Left ventricle myocardium inferior (tissue), 1 donor: ENCODE measurements around the gene PKD2L1. TPM values are rescaled to one million over a fixed set of nuclear protein-coding genes. Genes with fewer than 3 reads are reported as not detected.

Experiments
- DNase-seq: peaks from one replicate; pipeline ENCODE4 v3.0.0-alpha.2; 2020
- H3K27ac ChIP-seq: fragments of 200-600 bp; replicated peaks from 2 replicates; pipeline ENCODE4 v1.8.0; 2021
- H3K27me3 ChIP-seq: fragments of 200-600 bp; 2 replicates; pipeline ENCODE4 v1.8.0; 2021; ENCODE audit warnings: low read depth
- H3K36me3 ChIP-seq: fragments of 200-600 bp; 2 replicates; pipeline ENCODE4 v1.8.0; 2021
- H3K4me1 ChIP-seq: fragments of 200-600 bp; 2 replicates; pipeline ENCODE4 v1.8.0; 2021
- H3K4me3 ChIP-seq: fragments of 200-600 bp; 2 replicates; pipeline ENCODE4 v1.8.0; 2021; ENCODE audit warnings: mild to moderate bottlenecking, moderate library complexity
- H3K9me3 ChIP-seq: fragments of 200-600 bp; replicated peaks from 2 replicates; pipeline ENCODE4 v1.8.0; 2021
- intact Hi-C: fragments of 100-400 bp; cut with micrococcal nuclease; formaldehyde crosslinking; loops from one replicate; pipeline ENCODE4 v1.11.0; 2022
- total RNA-seq: library from RNA; stranded (reverse); fragmentation: NEBNext Ultra II Directional; extraction: Animal tissue kit (Norgen Biotek cat#: 25700); gene quantifications from one replicate; pipeline ENCODE4 v1.2.1, GENCODE V29; 2021
- TF ChIP-seq, protein P1 (sequence below): fragments of 200-600 bp; IDR thresholded peaks from 2 replicates; pipeline ENCODE4 v1.8.0; 2021; ENCODE audit warnings: antibody characterized with exemption, mild to moderate bottlenecking, borderline replicate concordance
- donor health status: DM: no; HTN: yes; CAD: no; lungs with severe emphysema.

The PKD2L1 gene
- total RNA-seq, 1 donor from 2014 or later: not detected

DNA sequence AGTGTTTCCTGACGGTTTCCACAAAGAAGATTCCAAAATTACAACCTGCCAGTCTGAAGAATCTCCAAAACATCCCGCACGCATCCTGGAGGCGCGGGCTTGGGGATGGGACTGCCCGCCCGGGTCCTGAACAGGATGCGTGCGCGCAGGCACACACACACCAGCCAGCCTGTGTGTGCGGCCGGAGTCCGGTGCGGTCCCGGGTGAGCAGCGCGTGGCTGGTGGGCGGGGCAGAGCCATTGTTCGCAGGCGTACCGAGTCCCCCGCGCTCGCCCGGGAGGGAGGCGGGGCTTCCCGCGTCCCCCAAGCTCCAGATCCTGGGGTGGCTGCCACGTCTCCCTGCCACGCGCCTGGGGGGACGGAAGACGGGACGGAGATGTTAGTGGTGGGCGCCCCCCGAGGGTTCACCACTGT is 16.3 kb upstream of the PKD2L1 start:
- Histone ChIP-seq H3K27ac (no peak overlapping the region), H3K4me1 (peaks cover 22% of the 10 kb centered on the region), H3K9me3 (no peaks in the 10 kb centered on the region), H3K27me3 (peaks cover 60% of the 10 kb centered on the region), H3K4me3 (peak overlapping the region; percentile 69), H3K36me3 (no peaks in the 10 kb centered on the region)
- TF ChIP-seq, protein P1, sequence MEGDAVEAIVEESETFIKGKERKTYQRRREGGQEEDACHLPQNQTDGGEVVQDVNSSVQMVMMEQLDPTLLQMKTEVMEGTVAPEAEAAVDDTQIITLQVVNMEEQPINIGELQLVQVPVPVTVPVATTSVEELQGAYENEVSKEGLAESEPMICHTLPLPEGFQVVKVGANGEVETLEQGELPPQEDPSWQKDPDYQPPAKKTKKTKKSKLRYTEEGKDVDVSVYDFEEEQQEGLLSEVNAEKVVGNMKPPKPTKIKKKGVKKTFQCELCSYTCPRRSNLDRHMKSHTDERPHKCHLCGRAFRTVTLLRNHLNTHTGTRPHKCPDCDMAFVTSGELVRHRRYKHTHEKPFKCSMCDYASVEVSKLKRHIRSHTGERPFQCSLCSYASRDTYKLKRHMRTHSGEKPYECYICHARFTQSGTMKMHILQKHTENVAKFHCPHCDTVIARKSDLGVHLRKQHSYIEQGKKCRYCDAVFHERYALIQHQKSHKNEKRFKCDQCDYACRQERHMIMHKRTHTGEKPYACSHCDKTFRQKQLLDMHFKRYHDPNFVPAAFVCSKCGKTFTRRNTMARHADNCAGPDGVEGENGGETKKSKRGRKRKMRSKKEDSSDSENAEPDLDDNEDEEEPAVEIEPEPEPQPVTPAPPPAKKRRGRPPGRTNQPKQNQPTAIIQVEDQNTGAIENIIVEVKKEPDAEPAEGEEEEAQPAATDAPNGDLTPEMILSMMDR: no peak
- intact Hi-C loops: no loop called here
- peak; percentile 42 for DNase-seq

DNA sequence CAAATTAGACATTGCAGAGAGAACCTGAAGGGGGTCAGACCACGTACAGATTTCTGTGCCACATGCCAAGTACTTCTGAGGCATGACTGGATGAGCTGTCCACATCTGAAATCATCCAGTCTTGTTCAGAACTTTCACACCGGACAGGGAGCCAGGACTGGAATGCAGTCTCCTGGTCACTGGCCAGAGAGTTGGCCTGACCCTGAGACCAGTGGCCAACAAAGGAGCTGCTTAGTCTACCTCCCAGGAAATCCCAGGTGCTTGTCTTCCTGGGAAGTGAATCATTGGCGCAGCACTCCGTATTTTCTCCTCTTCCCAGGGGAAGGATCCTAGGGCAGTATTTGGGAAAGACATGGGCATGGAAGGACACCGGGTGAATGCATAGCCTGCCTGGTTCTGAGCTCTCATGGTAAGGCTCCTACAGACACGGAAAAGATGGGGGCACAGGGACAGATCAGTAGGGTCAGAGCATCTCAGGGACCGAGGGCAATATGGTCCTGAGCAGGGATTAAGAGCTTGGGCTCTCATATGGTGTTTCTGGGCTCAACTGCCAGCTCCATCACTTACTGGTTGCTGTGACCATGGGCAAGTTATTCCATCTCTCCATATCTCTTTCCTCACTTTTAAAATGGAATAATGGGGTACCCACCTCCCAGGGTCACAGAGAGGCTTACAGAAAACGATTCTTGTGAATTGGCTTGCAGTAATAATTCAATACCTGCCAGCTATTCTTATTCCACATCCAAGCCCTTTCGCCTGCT is 15.7 kb upstream of the PKD2L1 start:
- Histone ChIP-seq H3K4me3 (peak overlapping the region; percentile 69), H3K27ac (no peak overlapping the region), H3K9me3 (no peaks in the 10 kb centered on the region), H3K4me1 (peaks cover 22% of the 10 kb centered on the region), H3K36me3 (no peaks in the 10 kb centered on the region), H3K27me3 (peaks cover 57% of the 10 kb centered on the region)
- TF ChIP-seq, protein P1: no peak
- intact Hi-C loops: no loop called here
- no peak for DNase-seq

DNA sequence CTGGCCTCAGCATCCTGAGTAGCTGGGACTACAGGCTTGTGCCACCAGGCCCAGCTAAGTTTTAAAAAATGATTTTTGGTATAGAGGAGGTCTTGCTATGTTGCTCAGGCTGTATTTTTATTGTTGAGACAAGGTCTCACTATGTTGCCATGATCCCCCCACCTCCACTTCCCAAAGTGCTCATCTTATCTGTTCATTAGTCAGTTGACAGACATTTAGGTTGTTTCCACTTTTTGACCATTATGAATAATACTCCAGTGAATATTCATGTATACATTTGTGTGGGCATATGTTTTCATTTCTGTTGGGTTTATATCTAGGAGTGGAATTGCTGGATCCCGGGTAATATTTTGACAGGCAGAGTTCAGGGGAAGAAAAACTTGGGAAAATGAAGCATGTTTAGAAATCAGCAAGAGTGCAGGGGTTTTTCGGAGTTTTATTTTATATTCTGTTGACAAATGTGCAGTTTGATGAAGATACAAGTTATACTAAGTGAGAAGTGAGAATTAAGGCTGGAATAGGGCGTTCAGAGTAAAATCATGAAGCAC is 14.3 kb upstream of the PKD2L1 start:
- Histone ChIP-seq H3K4me3 (no peak overlapping the region), H3K4me1 (peaks cover 22% of the 10 kb centered on the region), H3K27ac (no peak overlapping the region), H3K27me3 (peaks cover 57% of the 10 kb centered on the region), H3K36me3 (no peaks in the 10 kb centered on the region), H3K9me3 (no peaks in the 10 kb centered on the region)
- intact Hi-C loops: no loop called here
- no peak for DNase-seq
- TF ChIP-seq, protein P1: no peak

DNA sequence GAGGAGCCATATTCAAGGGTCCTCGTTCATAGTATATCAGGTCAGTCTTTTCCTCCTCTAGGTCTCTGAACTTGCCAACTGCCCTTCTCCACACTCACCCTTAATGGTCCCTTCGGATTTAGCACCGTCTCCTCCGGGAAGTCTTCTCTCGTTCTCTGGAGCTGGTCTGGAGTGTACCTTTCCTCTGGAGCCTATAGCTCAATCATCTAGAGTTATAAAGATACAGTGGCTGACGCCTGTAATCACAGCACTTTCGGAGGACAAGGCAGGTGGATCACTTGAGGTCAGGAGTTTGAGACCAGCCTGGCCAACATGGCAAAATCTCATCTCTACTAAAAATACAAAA is 12.6 kb upstream of the PKD2L1 start:
- TF ChIP-seq, protein P1: no peak
- Histone ChIP-seq H3K27me3 (peaks cover 45% of the 10 kb centered on the region), H3K9me3 (no peaks in the 10 kb centered on the region), H3K36me3 (no peaks in the 10 kb centered on the region), H3K27ac (no peak overlapping the region), H3K4me3 (no peak overlapping the region), H3K4me1 (peaks cover 18% of the 10 kb centered on the region)
- intact Hi-C loops: no loop called here
- DNase-seq: no peak

DNA sequence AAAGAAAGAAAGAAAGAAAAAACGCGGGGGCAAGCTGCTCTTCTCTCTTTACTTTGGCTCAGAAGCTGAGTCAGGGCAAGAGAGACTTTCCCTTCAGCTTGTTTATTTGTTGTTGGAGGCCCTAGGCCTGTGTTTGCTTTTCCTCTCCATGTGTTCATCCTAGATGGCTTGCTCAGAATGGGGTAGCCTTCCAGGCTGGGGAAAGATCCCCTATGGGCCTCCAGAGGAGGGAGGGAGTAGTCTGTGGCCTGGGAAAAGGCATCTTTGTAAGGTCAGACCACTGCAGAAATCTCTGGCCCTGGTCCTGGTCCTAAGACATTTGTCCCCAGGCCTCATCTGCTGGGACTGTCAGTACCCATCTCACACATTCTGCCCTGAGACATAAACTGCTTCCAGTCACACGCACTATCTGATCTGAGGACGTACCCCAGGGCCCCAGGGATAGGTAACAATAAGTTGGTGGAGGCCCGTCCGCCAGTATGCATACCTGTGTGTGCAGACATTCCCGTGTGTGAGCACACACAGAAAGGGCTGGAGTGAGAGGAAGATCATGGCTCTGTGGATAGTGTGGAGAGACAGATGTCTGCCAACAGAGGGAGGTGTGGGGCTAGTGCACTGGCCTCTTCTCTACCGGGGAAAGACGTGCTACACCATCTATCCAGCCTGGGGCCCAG is 12.1 kb upstream of the PKD2L1 start:
- intact Hi-C loops: no loop called here
- TF ChIP-seq, protein P1: peak; percentile 77
- peaks cover 12% of the 10 kb centered on the region for H3K4me1 ChIP-seq
- no peak overlapping the region for H3K4me3 ChIP-seq
- no peak overlapping the region for H3K27ac ChIP-seq
- no peaks in the 10 kb centered on the region for H3K36me3 ChIP-seq
- H3K9me3 ChIP-seq: no peaks in the 10 kb centered on the region
- no peak for DNase-seq
- H3K27me3 ChIP-seq: peaks cover 44% of the 10 kb centered on the region
